Measurements from ENCODE around the gene SMIM45.

DNA sequence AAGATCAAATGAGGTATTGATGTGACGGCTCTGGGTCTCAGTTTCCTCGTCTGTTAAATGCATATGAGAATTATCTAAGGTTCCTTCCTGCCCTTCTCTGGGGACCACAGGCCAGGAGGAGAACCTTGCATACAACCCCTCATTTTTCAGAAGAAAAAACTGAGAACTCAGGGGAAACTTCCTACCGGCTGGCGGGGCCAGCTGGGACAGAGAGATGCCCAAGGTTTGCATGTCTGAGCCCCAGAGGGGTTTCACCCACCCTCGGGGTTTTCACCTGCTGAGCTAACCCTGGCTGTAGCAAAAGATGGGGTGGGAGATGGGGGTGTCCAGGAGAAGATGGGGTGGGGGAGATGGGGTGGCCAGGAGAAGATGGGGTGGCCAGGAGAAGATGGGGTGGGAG is 29.6 kb upstream of the SMIM45 start:
- TF ChIP-seq, protein P1, sequence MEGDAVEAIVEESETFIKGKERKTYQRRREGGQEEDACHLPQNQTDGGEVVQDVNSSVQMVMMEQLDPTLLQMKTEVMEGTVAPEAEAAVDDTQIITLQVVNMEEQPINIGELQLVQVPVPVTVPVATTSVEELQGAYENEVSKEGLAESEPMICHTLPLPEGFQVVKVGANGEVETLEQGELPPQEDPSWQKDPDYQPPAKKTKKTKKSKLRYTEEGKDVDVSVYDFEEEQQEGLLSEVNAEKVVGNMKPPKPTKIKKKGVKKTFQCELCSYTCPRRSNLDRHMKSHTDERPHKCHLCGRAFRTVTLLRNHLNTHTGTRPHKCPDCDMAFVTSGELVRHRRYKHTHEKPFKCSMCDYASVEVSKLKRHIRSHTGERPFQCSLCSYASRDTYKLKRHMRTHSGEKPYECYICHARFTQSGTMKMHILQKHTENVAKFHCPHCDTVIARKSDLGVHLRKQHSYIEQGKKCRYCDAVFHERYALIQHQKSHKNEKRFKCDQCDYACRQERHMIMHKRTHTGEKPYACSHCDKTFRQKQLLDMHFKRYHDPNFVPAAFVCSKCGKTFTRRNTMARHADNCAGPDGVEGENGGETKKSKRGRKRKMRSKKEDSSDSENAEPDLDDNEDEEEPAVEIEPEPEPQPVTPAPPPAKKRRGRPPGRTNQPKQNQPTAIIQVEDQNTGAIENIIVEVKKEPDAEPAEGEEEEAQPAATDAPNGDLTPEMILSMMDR (conservative IDR thresholded peaks at IDR 0.05), result no peak
- TF ChIP-seq EZH2 (IDR thresholded peaks at IDR 0.05; ENCODE audit: low read depth), result no peak

Data from PC-9 (cell line).